D721Med (cell line): ENCODE data around the gene SARDH.

Experiments
- DNase-seq: peaks from one replicate; pipeline ENCODE4 v3.0.0; 2011; ENCODE audit warnings: low spot score; ENCODE audit not compliant: insufficient read length
- FAIRE-seq: peaks from 2 replicates; lab custom pipeline; 2011; peaks lifted over from hg19 to GRCh38; lab: Jason Lieb, UNC
- CTCF ChIP-seq: IDR thresholded peaks from 2 replicates; pipeline ENCODE4 v1.5.1; 2012; ENCODE audit warnings: mild to moderate bottlenecking, control low read depth; ENCODE audit not compliant: insufficient read depth; ENCODE audit errors: missing control alignments

SARDH gene

GRCh38 chr9:133706307-133707050, 31.7 kb downstream of the SARDH start:
- no peak for TF ChIP-seq CTCF
- DNase-seq (no peak), FAIRE-seq (no peak)

GRCh38 chr9:133705576-133705975, 32.6 kb downstream of the SARDH start:
- no peak for FAIRE-seq
- DNase-seq = no peak
- TF ChIP-seq CTCF = no peak

GRCh38 chr9:133704711-133705181, 33.4 kb downstream of the SARDH start:
- FAIRE-seq = no peak
- no peak for TF ChIP-seq CTCF
- DNase-seq = no peak

- FAIRE-seq = no peak
- TF ChIP-seq CTCF = no peak
- DNase-seq = no peak
Measured at GRCh38 chr9:133703591-133704399, 34.4 kb downstream of the SARDH start.

- TF ChIP-seq CTCF = no peak
- no peak for DNase-seq
- FAIRE-seq = no peak
Measured at GRCh38 chr9:133702798-133703590, 35.2 kb downstream of the SARDH start.

- FAIRE-seq (no peak), DNase-seq (no peak)
- TF ChIP-seq CTCF = no peak
Measured at GRCh38 chr9:133701981-133702797, 36.0 kb downstream of the SARDH start.
